OCI-LY7 (cell line): ENCODE measurements around the gene CEP68. TPM values are rescaled to one million over a fixed set of nuclear protein-coding genes. Genes with fewer than 3 reads are reported as not detected.

ENCODE experiments used
- BruUV-seq: library from RNA; stranded (reverse); fragments of 400-500 nt; replicated peaks from 2 replicates; lab custom pipeline; 2021; lab: Mats Ljungman, UMichigan
- CTCF ChIA-PET: fragments of 300-600 bp; sonication (Branson Sonifier 250); formaldehyde crosslinking; loops from one replicate; lab custom pipeline; 2022; ENCODE audit warnings: antibody characterized with exemption; ENCODE audit not compliant: unreplicated experiment; lab: Charles Lee
- POLR2A ChIA-PET: fragments of 300-600 bp; sonication (Branson Sonifier 250); formaldehyde crosslinking; loops from one replicate; lab custom pipeline; 2022; ENCODE audit warnings: antibody characterized with exemption; lab: Charles Lee
- DNase-seq: peaks from one replicate; pipeline ENCODE4 v3.0.0-alpha.2; 2015; ENCODE audit warnings: low spot score
- H2AFZ ChIP-seq: fragments of 200-600 bp; sonication (generic), shearing (Covaris generic); 2 replicates; pipeline ENCODE4 v1.6.1; 2014; ENCODE audit warnings: mild to moderate bottlenecking, antibody characterized with exemption, low read length, moderate library complexity
- H3K27ac ChIP-seq: fragments of 200-600 bp; sonication (generic); 2 replicates; pipeline ENCODE4 v1.5.1; 2014; ENCODE audit warnings: mixed run types, low read depth, mild to moderate bottlenecking, moderate library complexity, low read length, inconsistent platforms; ENCODE audit not compliant: poor library complexity, severe bottlenecking
- H3K36me3 ChIP-seq: fragments of 200-600 bp; sonication (generic); 2 replicates; pipeline ENCODE4 v1.6.1; 2014; ENCODE audit warnings: mild to moderate bottlenecking, antibody characterized with exemption, low read length, moderate library complexity, mixed read lengths; ENCODE audit not compliant: insufficient read depth
- H3K4me1 ChIP-seq: fragments of 200-600 bp; sonication (generic); 2 replicates; pipeline ENCODE4 v1.5.1; 2014; ENCODE audit warnings: mild to moderate bottlenecking, low read length; ENCODE audit not compliant: insufficient read depth, poor library complexity, severe bottlenecking
- H3K4me2 ChIP-seq: fragments of 200-600 bp; sonication (generic); 2 replicates; pipeline ENCODE4 v1.6.1; 2014; ENCODE audit warnings: mild to moderate bottlenecking, low read length
- H3K4me3 ChIP-seq: fragments of 200-600 bp; sonication (generic); 2 replicates; pipeline ENCODE4 v1.5.1; 2014; ENCODE audit warnings: mild to moderate bottlenecking, low read depth, low read length; ENCODE audit not compliant: poor library complexity, severe bottlenecking
- H3K79me2 ChIP-seq: fragments of 200-600 bp; sonication (generic); 2 replicates; pipeline ENCODE4 v1.6.1; 2016; ENCODE audit warnings: low read depth, mild to moderate bottlenecking, low read length, moderate library complexity, mixed read lengths; ENCODE audit not compliant: insufficient read depth
- H3K9me2 ChIP-seq: fragments of 200-600 bp; sonication (generic); 2 replicates; pipeline ENCODE4 v1.6.1; 2016; ENCODE audit warnings: mild to moderate bottlenecking, low read length, mixed read lengths; ENCODE audit not compliant: insufficient read depth
- H3K9me3 ChIP-seq: fragments of 200-600 bp; sonication (generic); 2 replicates; pipeline ENCODE4 v1.6.1; 2014; ENCODE audit warnings: mild to moderate bottlenecking, mixed run types, low read length, mixed read lengths
- H4K20me1 ChIP-seq: fragments of 200-600 bp; sonication (generic); 2 replicates; pipeline ENCODE4 v1.6.1; 2014; ENCODE audit warnings: mild to moderate bottlenecking, antibody characterized with exemption, low read length, moderate library complexity, mixed read lengths; ENCODE audit not compliant: insufficient read depth
- CTCF ChIP-seq: fragments of 200-600 bp; sonication (generic); conservative IDR thresholded peaks from 2 replicates; pipeline ENCODE4 v1.5.1; 2014; ENCODE audit warnings: mild to moderate bottlenecking, antibody characterized with exemption, low read length, moderate library complexity, mixed read lengths
- EZH2phosphoT487 ChIP-seq: fragments of 200-600 bp; sonication (generic); IDR thresholded peaks from 2 replicates; pipeline ENCODE4 v1.6.1; 2018; ENCODE audit warnings: low read depth, borderline replicate concordance, mild to moderate bottlenecking, mixed run types, antibody characterized with exemption, low read length, moderate library complexity, mixed read lengths
- intact Hi-C: fragments of 100-400 bp; cut with micrococcal nuclease; formaldehyde crosslinking; loops from one replicate; pipeline ENCODE4 v1.10.0; 2022; ENCODE audit not compliant: unreplicated experiment
- total RNA-seq, 2 experiments: library from RNA; depleted of rRNA in 1 of 2; stranded (reverse); fragments of >200 nt in 1 of 2; shearing (Covaris generic) in 1 of 2; gene quantifications; 2 replicates each; pipeline ENCODE4 v1.2.3, GENCODE V29; 2014 to 2022

The CEP68 gene
- total RNA-seq, 2 experiments from 2014 or later: 8.7 to 17.1 TPM

- Histone ChIP-seq H3K4me1 (peaks cover 44% of the 10 kb centered on the region), H3K27ac (no peak overlapping the region), H2AFZ (no peak overlapping the region), H3K36me3 (peaks cover 17% of the 10 kb centered on the region), H3K79me2 (no peaks in the 10 kb centered on the region), H3K9me2 (no peaks in the 10 kb centered on the region), H3K9me3 (no peaks in the 10 kb centered on the region), H3K4me3 (no peak overlapping the region), H3K4me2 (no peak overlapping the region), H4K20me1 (no peaks in the 10 kb centered on the region)
- CTCF ChIA-PET: no interaction called here
- DNase-seq: no peak
- POLR2A ChIA-PET: interaction anchor here (0.6 to 1.8 kb wide), 5 partner anchors 114 to 506 kb away, joined by 3 to 4 read pairs (median 3); no protein-coding TSS in a partner anchor
- intact Hi-C loops: no loop called here
- no TSS peak for BruUV-seq
- TF ChIP-seq EZH2phosphoT487 (no peak), CTCF (no peak)
Measured at GRCh38 chr2:65035351-65035943, 20.8 kb upstream of the CEP68 start.

- H3K4me1 ChIP-seq: peaks cover 31% of the 10 kb centered on the region
- no peak overlapping the region for H3K4me3 ChIP-seq
- CTCF ChIA-PET: no interaction called here
- TF ChIP-seq CTCF (no peak), EZH2phosphoT487 (no peak)
- H4K20me1 ChIP-seq: no peaks in the 10 kb centered on the region
- no peaks in the 10 kb centered on the region for H3K9me3 ChIP-seq
- no peak for DNase-seq
- BruUV-seq: no TSS peak
- peaks cover 20% of the 10 kb centered on the region for H3K36me3 ChIP-seq
- POLR2A ChIA-PET: interaction anchor here (0.6 to 0.9 kb wide), 3 partner anchors 11 to 286 kb away, joined by 3 to 4 read pairs (median 3); no protein-coding TSS in a partner anchor
- no peaks in the 10 kb centered on the region for H3K79me2 ChIP-seq
- H3K4me2 ChIP-seq: no peak overlapping the region
- intact Hi-C loops: no loop called here
- no peaks in the 10 kb centered on the region for H3K9me2 ChIP-seq
- H3K27ac ChIP-seq: no peak overlapping the region
- H2AFZ ChIP-seq: no peak overlapping the region
Measured at GRCh38 chr2:65037178-65037577, 19.0 kb upstream of the CEP68 start.

GRCh38 chr2:65039640-65040039, 16.6 kb upstream of the CEP68 start:
- Histone ChIP-seq H3K4me3 (no peak overlapping the region), H3K9me2 (no peaks in the 10 kb centered on the region), H3K4me1 (peaks cover 9% of the 10 kb centered on the region), H2AFZ (no peak overlapping the region), H3K9me3 (peaks cover 17% of the 10 kb centered on the region), H3K27ac (no peak overlapping the region), H3K36me3 (peaks cover 40% of the 10 kb centered on the region), H3K79me2 (no peaks in the 10 kb centered on the region), H4K20me1 (no peaks in the 10 kb centered on the region), H3K4me2 (no peak overlapping the region)
- POLR2A ChIA-PET: interaction anchor here (0.7 to 0.8 kb wide), 2 partner anchors 214 to 400 kb away, joined by 3 to 4 read pairs; no protein-coding TSS in a partner anchor
- no TSS peak for BruUV-seq
- TF ChIP-seq EZH2phosphoT487: no peak
- intact Hi-C loops: loop anchor here (1.0 to 5.0 kb wide), 3 partner anchors 22 to 707 kb away; no protein-coding TSS in a partner anchor
- CTCF ChIA-PET: no interaction called here
- no peak for DNase-seq
